Testis (tissue), 3 donors: ENCODE measurements around the gene FRMPD4. TPM values are rescaled to one million over a fixed set of nuclear protein-coding genes. Genes with fewer than 3 reads are reported as not detected.

Source experiments
- DNase-seq: peaks from one replicate; pipeline ENCODE4 v3.0.0-alpha.2; 2019
- H3K27ac ChIP-seq, 2 donors: fragments of 200-600 bp; sonication (generic); one replicate each; pipeline ENCODE4 v1.5.1; 2019
- H3K27me3 ChIP-seq: fragments of 200-600 bp; sonication (generic); one replicate; pipeline ENCODE4 v1.5.1; 2019
- H3K36me3 ChIP-seq: fragments of 200-600 bp; sonication (generic); one replicate; pipeline ENCODE4 v1.5.1; 2017; ENCODE audit warnings: low read depth; ENCODE audit errors: missing control alignments
- H3K4me1 ChIP-seq: fragments of 200-600 bp; sonication (generic); one replicate; pipeline ENCODE4 v1.5.1; 2019
- H3K4me3 ChIP-seq, 2 donors: fragments of 200-600 bp; sonication (generic); one replicate each; pipeline ENCODE4 v1.5.1; 2017 to 2019
- H3K9me3 ChIP-seq: fragments of 200-600 bp; sonication (generic); one replicate; pipeline ENCODE4 v1.5.1; 2017
- POLR2A ChIP-seq: fragments of 450-650 bp; IDR thresholded peaks from one replicate; pipeline ENCODE4 v1.6.1; 2017; ENCODE audit warnings: antibody characterized with exemption, mild to moderate bottlenecking, moderate library complexity
- WGBS, 2 donors: methylation state at CpG; one replicate each; pipeline ENCODE4 v1.1.5; 2018; 5-methylcytosine and 5-hydroxymethylcytosine counted together
- intact Hi-C: fragments of 100-400 bp; cut with DNase I; formaldehyde crosslinking; loops from one replicate; pipeline ENCODE4 v1.15.1; 2023; ENCODE audit warnings: low total_unique reads
- polyA plus RNA-seq: library from polyadenylated mRNA; stranded (reverse); fragments of 350-450 nt; fragmentation: Illumina TruSeq; extraction: RNeasy Lipid Tissue Mini Kit (QIAGEN cat#74804); gene quantifications from one replicate; pipeline ENCODE4 v1.2.3, GENCODE V29; 2014; ENCODE audit warnings: low read depth, low replicate concordance; ENCODE audit not compliant: insufficient read depth
- total RNA-seq, 2 donors: library from RNA; depleted of rRNA; stranded (reverse); fragments of >200 nt; gene quantifications; one replicate each; pipeline ENCODE4 v1.2.3, GENCODE V29; 2016
- TF ChIP-seq, protein P1 (sequence below), 3 experiments: fragments of 450-650 bp in 2 of 3; fragments of 200-600 bp in 1 of 3; sonication (generic) in 1 of 3; IDR thresholded peaks; one replicate each; pipeline ENCODE4 v1.5.1; 2016 to 2019; ENCODE audit warnings: antibody characterized with exemption in 3 of 3, mild to moderate bottlenecking in 2 of 3, moderate library complexity in 1 of 3

The FRMPD4 gene
- total and polyA plus RNA-seq, 3 donors from 2014 or later, result 1.1 to 1.6 (median 1.3) TPM

GRCh38 chrX:12411831-12412230, 273.6 kb downstream of the FRMPD4 start:
- 93 to 100% methylated on average over 1 of the region's 1 CpG for WGBS, 2 donors

DNA sequence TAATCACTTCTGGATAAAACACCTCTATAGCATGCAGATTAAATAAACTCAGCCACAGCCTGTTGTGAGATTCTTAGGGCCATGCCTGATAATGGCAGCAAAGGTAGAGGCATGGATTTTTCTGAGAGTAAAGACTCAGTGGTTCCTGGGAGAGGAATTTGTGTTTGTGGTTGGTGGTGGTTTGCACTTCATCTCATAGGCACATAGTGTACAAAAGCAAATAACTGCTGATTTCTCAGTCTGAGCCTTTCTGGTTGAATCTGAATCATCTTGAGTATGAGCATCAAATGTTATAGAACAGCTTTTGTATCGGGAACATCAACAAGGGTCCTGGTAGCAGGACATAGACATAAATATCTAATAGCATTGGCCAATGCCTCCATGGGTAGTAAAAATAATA, 274.3 kb downstream of the FRMPD4 start:
- H3K36me3 ChIP-seq, result no peaks in the 10 kb centered on the region
- no peaks in the 10 kb centered on the region for H3K4me1 ChIP-seq
- TF ChIP-seq POLR2A, result no peak
- TF ChIP-seq, protein P1, sequence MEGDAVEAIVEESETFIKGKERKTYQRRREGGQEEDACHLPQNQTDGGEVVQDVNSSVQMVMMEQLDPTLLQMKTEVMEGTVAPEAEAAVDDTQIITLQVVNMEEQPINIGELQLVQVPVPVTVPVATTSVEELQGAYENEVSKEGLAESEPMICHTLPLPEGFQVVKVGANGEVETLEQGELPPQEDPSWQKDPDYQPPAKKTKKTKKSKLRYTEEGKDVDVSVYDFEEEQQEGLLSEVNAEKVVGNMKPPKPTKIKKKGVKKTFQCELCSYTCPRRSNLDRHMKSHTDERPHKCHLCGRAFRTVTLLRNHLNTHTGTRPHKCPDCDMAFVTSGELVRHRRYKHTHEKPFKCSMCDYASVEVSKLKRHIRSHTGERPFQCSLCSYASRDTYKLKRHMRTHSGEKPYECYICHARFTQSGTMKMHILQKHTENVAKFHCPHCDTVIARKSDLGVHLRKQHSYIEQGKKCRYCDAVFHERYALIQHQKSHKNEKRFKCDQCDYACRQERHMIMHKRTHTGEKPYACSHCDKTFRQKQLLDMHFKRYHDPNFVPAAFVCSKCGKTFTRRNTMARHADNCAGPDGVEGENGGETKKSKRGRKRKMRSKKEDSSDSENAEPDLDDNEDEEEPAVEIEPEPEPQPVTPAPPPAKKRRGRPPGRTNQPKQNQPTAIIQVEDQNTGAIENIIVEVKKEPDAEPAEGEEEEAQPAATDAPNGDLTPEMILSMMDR (IDR thresholded peaks at IDR 0.05), result no peak
- no peaks in the 10 kb centered on the region for H3K9me3 ChIP-seq
- DNase-seq, result no peak
- WGBS, 2 donors, result 100% methylated on average over 1 of the region's 1 CpG
- intact Hi-C loops, result no loop called here
- no peak overlapping the region for H3K27ac ChIP-seq
- H3K27me3 ChIP-seq, result no peaks in the 10 kb centered on the region
- H3K4me3 ChIP-seq, result no peak overlapping the region

More at GRCh38 chrX:12411831-12412230, 273.6 kb downstream of the FRMPD4 start:
- Histone ChIP-seq H3K4me1 (no peaks in the 10 kb centered on the region), H3K4me3 (no peak overlapping the region), H3K27me3 (no peaks in the 10 kb centered on the region), H3K36me3 (no peaks in the 10 kb centered on the region), H3K27ac (no peak overlapping the region), H3K9me3 (no peaks in the 10 kb centered on the region)
- no peak for DNase-seq
- TF ChIP-seq POLR2A, result no peak
- TF ChIP-seq, protein P1 (IDR thresholded peaks at IDR 0.05), result no peak
- intact Hi-C loops, result no loop called here

DNA sequence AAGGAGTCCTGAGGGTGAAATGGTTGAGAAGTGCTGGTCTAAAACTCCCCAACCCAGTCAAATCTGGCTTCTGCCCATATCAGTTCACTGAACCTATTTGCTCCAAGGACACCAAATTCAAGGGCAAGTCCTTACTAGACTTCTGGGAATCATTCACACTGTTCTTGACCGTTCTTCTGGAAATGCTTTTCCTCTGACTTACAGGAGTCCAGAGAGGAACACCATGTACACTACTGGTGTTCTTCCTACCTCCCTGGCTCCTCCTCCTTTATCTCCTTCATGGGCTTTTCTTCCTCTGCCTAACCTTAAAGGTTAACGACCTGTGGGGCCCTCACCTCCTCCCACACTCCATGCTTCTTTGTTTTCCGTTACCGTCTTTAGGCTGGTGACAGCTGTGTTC, 281.3 kb downstream of the FRMPD4 start:
- TF ChIP-seq POLR2A, result no peak
- TF ChIP-seq, protein P1 (IDR thresholded peaks at IDR 0.05), result no peak
- H3K27ac ChIP-seq, result no peak overlapping the region
- no peaks in the 10 kb centered on the region for H3K27me3 ChIP-seq
- no peak overlapping the region for H3K4me3 ChIP-seq
- intact Hi-C loops, result no loop called here
- WGBS, 2 donors, result 33 to 41% methylated on average over 4 of the region's 4 CpGs
- no peaks in the 10 kb centered on the region for H3K4me1 ChIP-seq
- no peaks in the 10 kb centered on the region for H3K9me3 ChIP-seq
- no peaks in the 10 kb centered on the region for H3K36me3 ChIP-seq
- no peak for DNase-seq

DNA sequence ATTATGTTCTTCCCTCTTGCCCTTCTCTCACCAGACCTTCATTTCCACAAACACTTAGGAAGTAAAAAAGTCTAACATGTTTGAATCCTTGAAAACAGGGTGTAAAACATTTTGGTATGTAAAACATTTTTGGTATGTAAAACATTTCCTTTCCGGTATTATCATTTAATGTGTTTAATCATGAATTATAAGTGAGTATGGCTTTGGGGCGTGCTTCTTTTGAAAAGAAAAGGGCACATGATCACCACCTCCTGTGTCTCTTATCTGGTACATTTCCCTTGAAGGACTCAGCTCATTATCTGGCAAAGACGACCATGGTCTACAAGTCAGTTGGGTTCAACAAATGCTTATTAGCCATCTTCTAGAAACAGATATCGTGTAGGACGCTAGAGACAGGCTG, 283.6 kb downstream of the FRMPD4 start:
- no peak for DNase-seq
- 58 to 63% methylated on average over 5 of the region's 5 CpGs for WGBS, 2 donors
- no peaks in the 10 kb centered on the region for H3K4me1 ChIP-seq
- no peak overlapping the region for H3K27ac ChIP-seq
- no peaks in the 10 kb centered on the region for H3K9me3 ChIP-seq
- no peak for TF ChIP-seq POLR2A
- TF ChIP-seq, protein P1 (IDR thresholded peaks at IDR 0.05), result no peak
- no peaks in the 10 kb centered on the region for H3K27me3 ChIP-seq
- no peaks in the 10 kb centered on the region for H3K36me3 ChIP-seq
- H3K4me3 ChIP-seq, result no peak overlapping the region
- intact Hi-C loops, result no loop called here

- TF ChIP-seq POLR2A, result no peak
- TF ChIP-seq, protein P1 (IDR thresholded peaks at IDR 0.05), result no peak
- 46% methylated on average over 1 of the region's 1 CpG; no CpG with 5 or more reads in 1 of the 2 donors for WGBS, 2 donors
- H3K4me1 ChIP-seq, result no peaks in the 10 kb centered on the region
- no peak overlapping the region for H3K4me3 ChIP-seq
- H3K27ac ChIP-seq, result no peak overlapping the region
- intact Hi-C loops, result no loop called here
- H3K27me3 ChIP-seq, result no peaks in the 10 kb centered on the region
- no peaks in the 10 kb centered on the region for H3K36me3 ChIP-seq
- H3K9me3 ChIP-seq, result no peaks in the 10 kb centered on the region
- DNase-seq, result no peak
These were observed 285.1 kb downstream of the FRMPD4 start for GRCh38 chrX:12423346-12423745.
